Peyer's patch (tissue), 4 donors: ENCODE data around the gene DLGAP4.

Source experiments
- POLR2A ChIP-seq, 2 donors: fragments of 450-650 bp; IDR thresholded peaks; one replicate each; pipeline ENCODE4 v1.5.1; 2017; ENCODE audit warnings: antibody characterized with exemption in 2 of 2, mild to moderate bottlenecking in 2 of 2, moderate library complexity in 2 of 2
- TF ChIP-seq, protein P1 (sequence below), 6 experiments: fragments of 450-650 bp in 4 of 6; fragments of 200-600 bp in 2 of 6; sonication (generic) in 1 of 6; IDR thresholded peaks; one replicate each; pipeline ENCODE4 v1.5.1; 2017 to 2019; ENCODE audit warnings: antibody characterized with exemption in 6 of 6, mild to moderate bottlenecking in 3 of 6, moderate library complexity in 1 of 6

DNA sequence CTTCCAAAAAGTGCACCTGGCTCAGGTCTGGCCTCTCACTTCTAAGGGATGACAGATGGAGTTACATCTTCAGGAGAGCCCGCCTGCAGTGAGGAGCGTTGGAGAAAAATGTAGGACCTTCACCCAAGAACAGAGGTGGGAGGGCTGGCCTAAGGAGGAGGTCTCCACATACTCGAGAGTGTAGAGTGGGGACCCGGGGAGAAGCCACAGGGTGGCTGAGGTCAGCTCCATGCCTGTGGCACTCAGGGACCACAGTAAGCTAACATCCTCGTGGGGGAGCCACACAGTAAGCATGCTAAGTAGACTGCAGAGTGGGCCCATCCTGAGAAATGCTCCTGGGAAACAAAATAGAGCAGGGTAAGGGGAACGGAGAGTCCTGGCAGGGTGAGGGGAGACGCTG is 45.8 kb upstream of the DLGAP4 start:
- TF ChIP-seq, protein P1, sequence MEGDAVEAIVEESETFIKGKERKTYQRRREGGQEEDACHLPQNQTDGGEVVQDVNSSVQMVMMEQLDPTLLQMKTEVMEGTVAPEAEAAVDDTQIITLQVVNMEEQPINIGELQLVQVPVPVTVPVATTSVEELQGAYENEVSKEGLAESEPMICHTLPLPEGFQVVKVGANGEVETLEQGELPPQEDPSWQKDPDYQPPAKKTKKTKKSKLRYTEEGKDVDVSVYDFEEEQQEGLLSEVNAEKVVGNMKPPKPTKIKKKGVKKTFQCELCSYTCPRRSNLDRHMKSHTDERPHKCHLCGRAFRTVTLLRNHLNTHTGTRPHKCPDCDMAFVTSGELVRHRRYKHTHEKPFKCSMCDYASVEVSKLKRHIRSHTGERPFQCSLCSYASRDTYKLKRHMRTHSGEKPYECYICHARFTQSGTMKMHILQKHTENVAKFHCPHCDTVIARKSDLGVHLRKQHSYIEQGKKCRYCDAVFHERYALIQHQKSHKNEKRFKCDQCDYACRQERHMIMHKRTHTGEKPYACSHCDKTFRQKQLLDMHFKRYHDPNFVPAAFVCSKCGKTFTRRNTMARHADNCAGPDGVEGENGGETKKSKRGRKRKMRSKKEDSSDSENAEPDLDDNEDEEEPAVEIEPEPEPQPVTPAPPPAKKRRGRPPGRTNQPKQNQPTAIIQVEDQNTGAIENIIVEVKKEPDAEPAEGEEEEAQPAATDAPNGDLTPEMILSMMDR (IDR thresholded peaks at IDR 0.05) = no peak
- no peak for TF ChIP-seq POLR2A (IDR thresholded peaks at IDR 0.05)
